Neuron (in vitro differentiated cells): ENCODE measurements around the gene CIAPIN1.
"Not testable (repeated sequence)": the region's sequence is repeated elsewhere in the genome, so short reads cannot be mapped to it uniquely, and the experiment has no call there.

Source experiments
- H2AFZ ChIP-seq: one replicate; pipeline ENCODE4 v1.6.1; 2013; ENCODE audit warnings: low read depth, mild to moderate bottlenecking, inconsistent platforms, low read length, moderate library complexity
- H3K27me3 ChIP-seq: one replicate; pipeline ENCODE4 v1.6.1; 2013; ENCODE audit warnings: low read length; ENCODE audit not compliant: insufficient read depth
- H3K36me3 ChIP-seq: one replicate; pipeline ENCODE4 v1.6.1; 2013; ENCODE audit warnings: low read length; ENCODE audit not compliant: insufficient read depth
- H3K4me1 ChIP-seq: one replicate; pipeline ENCODE4 v1.6.1; 2013; ENCODE audit warnings: low read length; ENCODE audit not compliant: insufficient read depth
- H3K4me3 ChIP-seq: 2 replicates; pipeline ENCODE4 v1.5.1; 2013; ENCODE audit warnings: mild to moderate bottlenecking, low read length, moderate library complexity
- H3K9me3 ChIP-seq: one replicate; pipeline ENCODE4 v1.6.1; 2013; ENCODE audit warnings: low read length

The CIAPIN1 gene

DNA sequence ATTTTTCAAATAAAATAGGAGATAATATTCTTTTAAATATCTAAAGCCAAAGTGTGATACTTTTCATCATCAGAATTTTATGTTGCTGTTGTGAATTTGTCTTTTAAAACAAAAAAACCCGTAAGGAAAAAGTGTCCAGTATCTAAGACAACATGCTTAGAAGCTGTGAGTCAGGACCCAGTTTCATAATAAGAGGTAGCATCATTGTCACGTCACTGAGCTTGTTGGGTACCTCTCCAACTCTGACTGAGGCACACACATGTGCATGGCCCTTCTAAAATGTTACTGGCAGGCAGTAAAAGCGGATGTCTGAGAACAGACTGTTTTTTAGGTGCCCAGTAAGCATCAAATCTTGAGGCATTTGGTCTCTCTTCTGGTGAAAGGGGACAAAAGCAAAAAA is 2.5 kb downstream of the CIAPIN1 start:
- Histone ChIP-seq H3K4me3 (no peak overlapping the region), H3K27me3 (no peaks in the 10 kb centered on the region), H3K4me1 (peaks cover 13% of the 10 kb centered on the region), H3K9me3 (no peaks in the 10 kb centered on the region), H3K36me3 (peaks cover 16% of the 10 kb centered on the region), H2AFZ (no peak overlapping the region)

DNA sequence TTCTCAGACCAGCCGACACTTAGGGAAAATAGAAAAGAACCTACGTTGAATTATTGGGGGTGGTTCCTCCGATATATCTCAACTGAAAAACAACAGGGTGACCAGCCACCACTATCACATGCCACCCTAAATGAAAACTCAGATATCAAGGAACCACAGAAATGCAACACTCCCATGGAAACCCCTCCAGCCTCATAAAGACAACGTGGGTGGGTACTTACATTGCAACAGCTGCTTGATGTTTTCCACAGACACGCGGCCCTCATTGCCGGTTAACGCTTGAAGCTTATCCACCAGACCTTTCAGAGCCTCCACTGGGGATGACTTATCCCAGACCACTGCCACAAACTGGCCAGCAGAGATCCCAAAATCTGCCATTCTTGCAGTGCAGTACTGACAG is 6.6 kb downstream of the CIAPIN1 start:
- not testable (repeated sequence) for H3K27me3 ChIP-seq, H3K4me3 ChIP-seq, H3K9me3 ChIP-seq, H3K4me1 ChIP-seq, H2AFZ ChIP-seq
- peaks cover 51% of the 10 kb centered on the region for H3K36me3 ChIP-seq

DNA sequence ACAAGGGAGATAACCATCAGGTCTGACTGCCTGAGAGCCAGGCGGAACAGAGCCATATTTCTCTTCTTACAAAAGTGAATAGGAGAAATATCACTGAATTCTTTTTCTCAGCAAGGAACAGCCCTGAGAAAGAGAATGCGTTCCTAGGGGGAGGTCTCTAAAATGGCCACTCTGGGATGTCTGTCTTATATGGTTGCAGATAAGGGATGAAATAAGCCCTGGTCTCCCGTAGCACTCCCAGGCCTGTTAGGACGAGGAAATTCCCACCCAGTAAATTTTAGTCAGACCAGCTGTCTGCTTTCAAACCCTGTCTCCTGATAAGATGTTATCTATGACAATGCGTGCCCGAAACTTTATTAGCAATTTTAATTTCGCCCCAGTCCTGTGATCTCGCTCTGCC is 7.2 kb downstream of the CIAPIN1 start:
- H3K9me3 ChIP-seq, H3K27me3 ChIP-seq, H3K4me3 ChIP-seq, H3K4me1 ChIP-seq, H2AFZ ChIP-seq: not testable (repeated sequence)
- H3K36me3 ChIP-seq, result peaks cover 54% of the 10 kb centered on the region

DNA sequence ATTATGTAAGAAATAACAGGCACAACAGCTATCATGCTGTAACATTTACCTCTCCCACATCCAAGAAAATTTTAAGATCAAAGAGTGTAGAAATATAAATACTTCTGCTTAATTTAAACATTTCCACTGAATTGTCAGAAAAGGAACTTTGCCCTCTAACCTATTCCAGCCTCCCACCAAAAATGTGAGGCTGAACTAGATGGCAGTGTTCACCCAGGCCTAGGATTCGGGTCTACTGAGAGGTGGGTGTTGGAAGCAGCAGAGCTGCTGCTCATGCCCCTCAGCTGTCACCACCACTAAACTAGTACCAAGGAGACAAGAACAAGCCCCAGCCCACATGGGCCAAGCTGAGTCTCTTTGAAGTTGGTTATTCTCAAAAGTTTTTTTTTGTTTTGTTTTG is 11.3 kb downstream of the CIAPIN1 start:
- Histone ChIP-seq H3K4me3 (no peak overlapping the region), H3K27me3 (no peaks in the 10 kb centered on the region), H3K4me1 (no peaks in the 10 kb centered on the region), H3K9me3 (no peaks in the 10 kb centered on the region), H2AFZ (no peak overlapping the region), H3K36me3 (peaks cover 85% of the 10 kb centered on the region)

DNA sequence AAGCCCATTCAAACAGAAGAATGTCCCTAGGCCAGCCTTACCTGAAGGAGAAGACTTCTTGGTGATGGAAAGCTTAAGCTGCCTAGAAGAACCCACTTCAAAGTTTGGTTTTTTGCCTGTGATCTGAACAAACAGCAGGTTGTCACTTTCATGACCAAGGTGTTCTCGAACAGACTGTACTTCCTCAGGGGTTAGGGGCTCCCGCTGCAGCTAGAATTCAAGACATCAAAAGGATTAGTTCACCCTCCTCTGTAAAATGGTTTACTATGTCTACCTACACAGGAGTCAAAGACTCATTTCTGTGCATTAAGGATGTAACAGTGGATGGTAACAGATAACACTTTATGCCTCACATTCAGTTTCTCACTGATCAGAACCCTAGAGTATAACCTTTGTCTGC is 13.2 kb downstream of the CIAPIN1 start:
- Histone ChIP-seq H3K4me1 (no peaks in the 10 kb centered on the region), H3K36me3 (peaks cover 87% of the 10 kb centered on the region), H3K9me3 (no peaks in the 10 kb centered on the region), H3K27me3 (no peaks in the 10 kb centered on the region), H2AFZ (no peak overlapping the region), H3K4me3 (no peak overlapping the region)

DNA sequence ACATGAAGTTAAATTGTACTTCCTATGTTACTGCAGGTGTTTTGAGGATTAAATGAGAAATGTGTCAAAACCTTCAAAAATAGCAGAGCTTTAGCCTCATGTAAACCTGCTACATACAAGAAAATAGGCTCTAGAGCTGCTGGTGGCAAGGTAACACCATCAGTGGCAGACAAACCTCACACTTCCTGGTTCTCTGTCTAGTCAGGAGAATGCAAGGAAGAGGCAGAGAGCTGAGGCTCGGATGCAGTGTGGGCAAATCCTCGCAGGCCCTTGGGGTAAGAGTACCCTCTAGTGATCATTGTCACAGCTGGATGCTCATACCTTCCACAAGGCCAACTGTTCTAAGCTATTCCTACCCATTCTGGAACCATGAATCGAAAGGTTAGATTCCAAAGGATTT is 14.2 kb downstream of the CIAPIN1 start:
- Histone ChIP-seq H3K9me3 (no peaks in the 10 kb centered on the region), H3K4me3 (no peak overlapping the region), H2AFZ (no peak overlapping the region), H3K36me3 (peaks cover 88% of the 10 kb centered on the region), H3K27me3 (no peaks in the 10 kb centered on the region), H3K4me1 (no peaks in the 10 kb centered on the region)

DNA sequence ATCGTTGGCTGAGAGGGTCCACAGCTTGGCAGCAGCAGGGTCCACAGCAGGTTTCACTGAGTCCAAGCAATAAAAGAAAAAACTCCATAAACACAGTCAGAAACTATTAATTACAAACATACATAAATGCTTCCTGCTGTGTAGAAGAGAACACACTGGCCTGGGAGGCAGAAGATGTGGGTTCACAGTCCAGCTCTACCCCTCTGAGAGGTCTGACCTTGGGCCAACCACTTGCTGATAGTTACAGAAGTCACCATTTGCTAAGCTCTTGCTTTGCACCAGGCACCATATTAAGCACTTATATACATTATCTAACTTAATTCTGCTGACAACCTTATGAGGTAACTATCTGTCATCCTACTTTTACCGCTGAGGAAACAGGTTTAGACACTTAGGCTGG is 14.7 kb downstream of the CIAPIN1 start:
- no peak overlapping the region for H2AFZ ChIP-seq
- no peaks in the 10 kb centered on the region for H3K27me3 ChIP-seq
- H3K36me3 ChIP-seq, result peaks cover 88% of the 10 kb centered on the region
- H3K9me3 ChIP-seq, result no peaks in the 10 kb centered on the region
- no peaks in the 10 kb centered on the region for H3K4me1 ChIP-seq
- no peak overlapping the region for H3K4me3 ChIP-seq

DNA sequence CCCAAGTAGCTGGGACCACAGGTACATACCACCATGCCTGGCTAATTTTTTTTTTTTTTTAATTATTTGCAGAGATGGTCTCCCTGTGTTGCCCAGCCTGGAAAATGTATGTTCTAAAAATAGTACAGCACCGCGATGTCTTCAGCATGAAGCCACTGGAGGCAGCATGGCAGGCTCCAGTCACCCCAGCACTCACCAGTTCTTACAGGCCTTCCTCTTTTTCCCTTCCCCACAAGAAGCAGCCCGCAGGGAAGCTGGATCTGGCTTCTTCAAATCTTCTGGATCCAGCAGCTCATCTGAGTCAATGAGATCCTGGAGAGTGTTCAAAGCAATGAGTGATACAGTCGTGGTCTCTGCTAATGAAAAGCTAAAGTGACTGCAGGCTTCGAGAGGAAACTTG is 16.2 kb downstream of the CIAPIN1 start:
- Histone ChIP-seq H3K27me3 (no peaks in the 10 kb centered on the region), H3K4me1 (no peaks in the 10 kb centered on the region), H3K9me3 (no peaks in the 10 kb centered on the region), H3K4me3 (no peak overlapping the region), H2AFZ (no peak overlapping the region), H3K36me3 (peaks cover 80% of the 10 kb centered on the region)

DNA sequence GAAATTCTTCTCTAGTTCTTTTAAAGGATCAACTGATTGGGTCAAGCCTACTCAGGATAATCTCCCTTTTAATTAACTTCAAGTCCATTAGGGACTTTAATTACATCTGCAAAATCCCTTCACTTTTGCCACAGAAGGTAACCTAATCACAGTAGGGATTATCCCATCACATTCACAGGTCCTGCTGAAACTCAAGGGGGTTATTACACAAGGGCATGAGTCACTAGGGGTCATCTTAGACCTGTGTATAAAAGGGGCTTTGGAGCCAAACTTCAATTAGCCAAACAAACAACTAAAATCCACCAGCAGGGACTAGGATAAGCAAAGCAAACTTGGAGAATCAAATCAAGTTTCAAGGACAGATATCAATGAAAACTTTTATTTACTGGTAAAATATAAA is 19.4 kb downstream of the CIAPIN1 start:
- H3K36me3 ChIP-seq, result peaks cover 53% of the 10 kb centered on the region
- no peaks in the 10 kb centered on the region for H3K27me3 ChIP-seq
- no peak overlapping the region for H3K4me3 ChIP-seq
- H3K4me1 ChIP-seq, result no peaks in the 10 kb centered on the region
- no peaks in the 10 kb centered on the region for H3K9me3 ChIP-seq
- H2AFZ ChIP-seq, result no peak overlapping the region

DNA sequence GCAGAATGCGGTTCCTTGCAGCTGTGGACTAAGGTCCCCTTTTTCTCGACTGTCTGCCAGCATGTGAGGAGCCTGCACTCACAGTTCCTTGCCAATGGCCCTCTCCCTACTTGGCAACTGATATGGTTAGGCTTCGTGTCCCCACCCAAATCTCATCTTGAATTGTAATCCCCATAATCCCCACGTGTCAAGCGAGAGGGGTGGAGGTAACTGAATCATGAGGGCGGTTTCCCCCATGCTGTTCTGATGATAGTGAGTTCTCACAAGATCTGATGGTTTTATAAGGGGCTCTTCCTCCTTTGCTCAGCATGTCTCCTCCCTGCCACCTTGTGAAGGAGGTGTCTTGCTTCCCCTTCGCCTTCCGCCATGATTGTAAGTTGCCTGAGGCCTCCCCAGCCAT is 19.9 kb downstream of the CIAPIN1 start:
- Histone ChIP-seq H2AFZ (no peak overlapping the region), H3K36me3 (peaks cover 48% of the 10 kb centered on the region), H3K4me1 (no peaks in the 10 kb centered on the region), H3K9me3 (no peaks in the 10 kb centered on the region), H3K27me3 (no peaks in the 10 kb centered on the region), H3K4me3 (no peak overlapping the region)

DNA sequence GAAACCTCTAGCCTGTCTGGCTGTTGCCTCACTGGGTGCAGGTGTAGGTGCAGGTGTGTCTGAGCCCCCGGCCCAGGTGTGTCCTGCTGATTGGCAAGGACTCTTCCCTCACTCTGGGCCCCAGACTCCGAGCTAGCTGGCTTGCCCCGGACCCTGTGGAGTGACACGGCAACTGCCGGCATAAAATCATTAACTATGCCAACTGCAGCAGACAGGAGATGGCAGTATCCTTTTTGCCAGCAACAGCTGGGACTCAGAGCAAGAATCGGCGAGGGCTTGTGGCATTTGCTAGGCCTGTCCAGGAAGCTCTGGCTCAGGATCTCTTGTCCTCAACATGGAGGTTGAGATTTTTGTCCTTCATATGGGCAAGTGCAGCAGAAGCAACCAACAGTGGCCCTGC is 20.8 kb downstream of the CIAPIN1 start:
- Histone ChIP-seq H3K36me3 (peaks cover 39% of the 10 kb centered on the region), H3K4me3 (no peak overlapping the region)

DNA sequence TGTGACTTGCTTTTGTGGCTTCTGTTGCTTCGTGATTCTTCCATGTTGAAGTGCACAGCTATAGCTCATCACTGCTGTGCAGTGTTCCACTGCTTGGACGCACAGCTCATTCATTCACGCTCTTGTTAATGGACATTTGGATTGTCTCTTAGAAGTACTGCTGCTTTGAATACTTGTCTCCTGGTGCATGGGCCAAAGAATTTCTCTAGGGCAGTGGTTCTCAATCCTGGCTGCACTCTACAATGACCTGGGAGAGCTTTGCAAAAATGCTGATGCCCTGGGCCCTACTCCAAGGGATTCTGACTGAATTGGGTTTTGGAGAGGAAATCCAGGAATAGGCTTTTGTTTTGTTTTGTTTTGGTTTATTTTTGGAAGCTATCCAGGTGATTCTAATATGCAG is 22.6 kb downstream of the CIAPIN1 start:
- Histone ChIP-seq H2AFZ (no peak overlapping the region), H3K27me3 (no peaks in the 10 kb centered on the region), H3K4me1 (no peaks in the 10 kb centered on the region), H3K36me3 (peaks cover 22% of the 10 kb centered on the region), H3K9me3 (no peaks in the 10 kb centered on the region), H3K4me3 (no peak overlapping the region)

More for the DNA sequence above, 20.8 kb downstream of the CIAPIN1 start:
- Histone ChIP-seq H3K4me1 (no peaks in the 10 kb centered on the region), H3K27me3 (no peaks in the 10 kb centered on the region), H3K9me3 (no peaks in the 10 kb centered on the region), H2AFZ (no peak overlapping the region)

DNA sequence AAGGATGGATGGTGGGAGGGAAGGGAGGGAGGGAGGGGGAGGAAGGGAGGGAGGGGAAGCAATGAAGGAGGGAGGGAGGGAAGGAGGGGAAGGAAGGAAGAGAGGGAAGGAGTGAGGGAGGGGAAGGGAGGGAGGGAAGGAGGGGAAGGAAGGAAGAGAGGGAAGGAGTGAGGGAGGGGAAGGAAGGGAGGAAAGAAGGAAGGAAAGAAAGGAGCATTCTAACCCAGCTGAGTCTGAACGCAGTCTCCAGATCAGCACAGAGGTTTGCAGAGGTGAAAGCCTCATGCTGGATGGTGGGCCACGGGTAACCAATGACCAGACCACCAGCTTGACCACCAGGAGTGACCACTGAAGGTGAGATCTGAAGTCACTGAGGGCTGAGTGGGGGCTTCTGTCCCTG is 24.0 kb downstream of the CIAPIN1 start:
- Histone ChIP-seq H3K4me1 (peaks cover 3% of the 10 kb centered on the region), H3K9me3 (no peaks in the 10 kb centered on the region), H3K36me3 (peaks cover 10% of the 10 kb centered on the region), H2AFZ (no peak overlapping the region), H3K27me3 (no peaks in the 10 kb centered on the region), H3K4me3 (no peak overlapping the region)

DNA sequence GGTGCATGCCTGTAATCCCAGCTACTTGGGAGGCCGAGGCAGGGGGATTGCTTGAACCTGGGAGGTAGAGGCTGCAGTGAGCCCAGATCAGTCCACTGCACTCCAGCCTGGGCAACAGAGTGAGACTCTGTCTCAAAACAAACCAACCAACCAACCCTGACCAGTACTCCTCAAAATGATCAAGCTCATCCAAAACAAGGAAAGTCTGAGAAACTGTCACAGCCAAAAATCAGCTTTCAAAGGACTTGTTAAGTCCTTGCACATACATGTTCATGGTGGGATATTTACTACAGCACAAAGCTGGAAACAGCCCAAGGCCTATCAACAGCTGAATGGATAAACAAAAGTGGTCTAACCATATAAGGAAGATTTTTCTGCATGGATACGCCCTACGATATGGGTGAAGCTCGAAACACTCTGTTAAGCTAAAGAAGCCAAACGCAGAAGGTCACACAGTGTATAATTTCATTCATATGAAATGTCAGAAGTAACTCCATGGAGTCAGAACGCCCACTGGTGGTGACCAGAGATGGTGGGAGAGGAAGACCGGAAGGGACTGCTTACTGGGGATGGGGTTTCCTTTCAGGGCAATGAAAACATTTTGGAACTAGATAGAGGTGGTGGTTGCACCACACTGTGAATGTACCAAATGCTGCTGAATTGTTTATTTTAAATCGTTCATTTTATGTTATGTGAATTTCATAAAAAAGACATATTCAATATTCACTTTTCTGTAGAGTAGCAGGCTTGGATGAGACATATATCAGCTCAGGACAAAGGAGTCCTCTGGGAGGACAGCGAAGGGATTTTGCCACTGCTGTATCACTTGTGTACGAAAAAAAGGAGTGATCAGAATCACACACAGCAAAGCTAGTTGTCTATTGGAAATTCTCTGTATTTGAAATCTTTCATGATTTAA is 24.9 kb downstream of the CIAPIN1 start:
- no peaks in the 10 kb centered on the region for H3K9me3 ChIP-seq
- peaks cover 2% of the 10 kb centered on the region for H3K36me3 ChIP-seq
- H3K27me3 ChIP-seq, result no peaks in the 10 kb centered on the region
- no peak overlapping the region for H3K4me3 ChIP-seq
- no peak overlapping the region for H2AFZ ChIP-seq
- H3K4me1 ChIP-seq, result peaks cover 3% of the 10 kb centered on the region
